T-helper 17 cell (primary cell): Measurements from ENCODE around the gene RAD51B. TPM values are rescaled to one million over a fixed set of nuclear protein-coding genes. Genes with fewer than 3 reads are reported as not detected.

Experiments
- ATAC-seq: fragments of 150-1000 bp; cut with Tn5 transposase; 2 replicates; pipeline ENCODE4 v1.10.0; 2021; ENCODE audit warnings: mild to moderate bottlenecking, moderate library complexity
- DNase-seq, 3 donors: peaks; one replicate each; pipeline versions ENCODE4 v3.0.0 to v3.0.0-alpha.2; 2020 to 2021
- H3K9me3 ChIP-seq: one replicate; pipeline ENCODE4 v1.7.0; 2013; ENCODE audit warnings: low read length, mild to moderate bottlenecking; ENCODE audit not compliant: control insufficient read depth, poor library complexity, severe bottlenecking
- H3K27ac Mint-ChIP-seq: one replicate; pipeline ENCODE4 v1.8.0; 2022; ENCODE audit warnings: mild to moderate bottlenecking, moderate library complexity, mixed read lengths
- H3K27me3 Mint-ChIP-seq: one replicate; pipeline ENCODE4 v1.8.0; 2022; ENCODE audit warnings: mixed read lengths
- H3K36me3 Mint-ChIP-seq: one replicate; pipeline ENCODE4 v1.8.0; 2022; ENCODE audit warnings: low read depth, mixed read lengths
- H3K4me1 Mint-ChIP-seq: one replicate; pipeline ENCODE4 v1.8.0; 2022; ENCODE audit warnings: mild to moderate bottlenecking, mixed read lengths
- H3K4me3 Mint-ChIP-seq: one replicate; pipeline ENCODE4 v1.8.0; 2022; ENCODE audit warnings: mild to moderate bottlenecking, moderate library complexity, mixed read lengths
- total RNA-seq, 4 donors: library from RNA in 2 of 4; stranded (reverse) in 2 of 4; gene quantifications; one replicate each; pipeline ENCODE4 v1.2.3 and lab custom pipeline; 2022 to 2026

The RAD51B gene
- total RNA-seq, 2 donors from 2014 or later, result 17.0 to 20.7 TPM

GRCh38 chr14:68327231-68327630 lies 507.7 kb downstream of the RAD51B start:
- H3K27me3 Mint-ChIP-seq, result no peaks in the 10 kb centered on the region
- ATAC-seq, result no peak
- no peak for DNase-seq

DNA sequence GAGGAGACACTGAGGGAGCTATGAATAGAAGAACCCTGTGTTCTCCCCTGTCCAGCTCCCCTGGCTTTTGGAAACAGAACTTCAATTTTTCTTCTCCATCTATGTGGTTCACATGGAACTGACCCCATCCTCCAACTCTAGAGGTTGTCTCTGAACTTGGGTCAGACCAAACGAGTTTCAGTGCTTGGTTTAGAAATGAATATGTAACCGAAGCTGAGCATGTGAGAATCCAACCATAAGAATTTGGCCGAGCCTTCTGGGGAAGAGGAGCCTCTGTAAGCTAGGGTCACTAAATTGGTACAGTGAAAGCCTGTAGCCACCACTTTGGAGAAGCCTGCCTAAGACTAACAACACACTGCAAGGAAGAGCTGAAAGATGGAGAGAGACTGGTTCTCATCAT lies 508.9 kb downstream of the RAD51B start:
- ATAC-seq, result no peak
- H3K27ac Mint-ChIP-seq, result peak overlapping the region; percentile 57

More at GRCh38 chr14:68327231-68327630, 507.7 kb downstream of the RAD51B start:
- no peaks in the 10 kb centered on the region for H3K9me3 ChIP-seq
- Mint-ChIP-seq H3K36me3 (no peaks in the 10 kb centered on the region), H3K4me1 (peaks cover 11% of the 10 kb centered on the region), H3K4me3 (no peak overlapping the region), H3K27ac (no peak overlapping the region)

GRCh38 chr14:68331426-68331825 lies 511.8 kb downstream of the RAD51B start:
- ATAC-seq (no peak), DNase-seq (no peak)
- no peaks in the 10 kb centered on the region for H3K36me3 Mint-ChIP-seq
- no peak overlapping the region for H3K27ac Mint-ChIP-seq
- H3K4me3 Mint-ChIP-seq, result no peak overlapping the region
- H3K4me1 Mint-ChIP-seq, result peaks cover 14% of the 10 kb centered on the region
- no peaks in the 10 kb centered on the region for H3K9me3 ChIP-seq
- no peaks in the 10 kb centered on the region for H3K27me3 Mint-ChIP-seq

More for the DNA sequence above, 508.9 kb downstream of the RAD51B start:
- Mint-ChIP-seq H3K27me3 (no peaks in the 10 kb centered on the region), H3K4me1 (peaks cover 14% of the 10 kb centered on the region), H3K4me3 (no peak overlapping the region), H3K36me3 (no peaks in the 10 kb centered on the region)
- H3K9me3 ChIP-seq, result no peaks in the 10 kb centered on the region
- DNase-seq, result no peak

GRCh38 chr14:68331991-68332390 lies 512.4 kb downstream of the RAD51B start:
- ATAC-seq (no peak), DNase-seq (no peak)
- no peaks in the 10 kb centered on the region for H3K36me3 Mint-ChIP-seq
- H3K27me3 Mint-ChIP-seq, result no peaks in the 10 kb centered on the region
- no peak overlapping the region for H3K4me3 Mint-ChIP-seq
- peaks cover 14% of the 10 kb centered on the region for H3K4me1 Mint-ChIP-seq
- no peak overlapping the region for H3K27ac Mint-ChIP-seq
- no peaks in the 10 kb centered on the region for H3K9me3 ChIP-seq

DNA sequence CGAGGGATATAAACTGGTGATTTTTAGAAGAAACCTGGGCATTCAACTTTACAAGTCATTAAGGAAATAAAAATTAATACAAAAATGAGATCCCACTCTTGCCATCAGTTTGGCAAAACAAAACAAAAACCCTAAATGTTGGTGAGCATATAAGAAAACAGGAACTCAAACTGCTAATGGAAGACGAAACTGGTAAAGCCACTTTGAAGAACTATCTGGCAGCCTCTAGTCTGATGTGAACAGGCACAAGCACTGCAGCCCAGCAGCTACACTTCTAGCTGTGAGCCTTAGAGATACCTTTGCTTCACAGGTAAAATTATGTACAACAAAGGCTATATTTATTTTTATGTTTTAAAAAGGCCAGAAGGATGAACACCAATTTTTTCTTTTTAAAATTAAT lies 513.7 kb downstream of the RAD51B start:
- ATAC-seq (no peak), DNase-seq (no peak)
- Mint-ChIP-seq H3K36me3 (no peaks in the 10 kb centered on the region), H3K4me1 (peaks cover 10% of the 10 kb centered on the region), H3K27ac (no peak overlapping the region), H3K27me3 (no peaks in the 10 kb centered on the region), H3K4me3 (no peak overlapping the region)
- no peaks in the 10 kb centered on the region for H3K9me3 ChIP-seq

- Mint-ChIP-seq H3K27me3 (no peaks in the 10 kb centered on the region), H3K36me3 (no peaks in the 10 kb centered on the region), H3K27ac (no peak overlapping the region), H3K4me3 (no peak overlapping the region), H3K4me1 (peaks cover 7% of the 10 kb centered on the region)
- ATAC-seq, result no peak
- H3K9me3 ChIP-seq, result no peaks in the 10 kb centered on the region
- no peak for DNase-seq
These were observed 515.7 kb downstream of the RAD51B start for GRCh38 chr14:68335312-68335711.

- no peaks in the 10 kb centered on the region for H3K36me3 Mint-ChIP-seq
- H3K4me3 Mint-ChIP-seq, result no peak overlapping the region
- peaks cover 7% of the 10 kb centered on the region for H3K4me1 Mint-ChIP-seq
- no peaks in the 10 kb centered on the region for H3K9me3 ChIP-seq
- DNase-seq, result no peak
- no peak for ATAC-seq
- no peaks in the 10 kb centered on the region for H3K27me3 Mint-ChIP-seq
- no peak overlapping the region for H3K27ac Mint-ChIP-seq
These were observed 516.6 kb downstream of the RAD51B start for GRCh38 chr14:68336165-68336564.

DNA sequence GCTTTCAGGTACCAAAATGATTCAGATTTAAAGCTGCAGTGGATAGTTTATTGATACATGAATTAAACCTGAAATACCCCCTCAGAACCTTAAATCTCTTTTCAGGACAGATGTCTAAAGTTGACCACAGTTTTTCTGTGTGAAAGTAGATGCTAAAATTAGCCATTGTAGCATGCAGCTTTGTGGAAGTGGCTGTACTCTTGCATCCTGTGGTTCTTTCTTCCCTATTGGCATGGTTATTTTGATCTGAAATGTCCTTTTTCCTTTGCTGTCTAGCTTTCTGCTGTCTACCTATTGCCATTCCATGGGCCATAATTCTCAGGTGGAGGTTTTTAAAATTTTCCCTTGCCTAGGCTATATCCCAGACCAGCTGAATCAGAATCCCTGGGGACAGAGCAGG lies 517.7 kb downstream of the RAD51B start:
- H3K27ac Mint-ChIP-seq, result peak overlapping the region; percentile 16
- ATAC-seq, result no peak
- no peaks in the 10 kb centered on the region for H3K27me3 Mint-ChIP-seq
- peaks cover 16% of the 10 kb centered on the region for H3K4me1 Mint-ChIP-seq
- H3K36me3 Mint-ChIP-seq, result no peaks in the 10 kb centered on the region
- no peaks in the 10 kb centered on the region for H3K9me3 ChIP-seq
- H3K4me3 Mint-ChIP-seq, result no peak overlapping the region
- DNase-seq, result no peak

DNA sequence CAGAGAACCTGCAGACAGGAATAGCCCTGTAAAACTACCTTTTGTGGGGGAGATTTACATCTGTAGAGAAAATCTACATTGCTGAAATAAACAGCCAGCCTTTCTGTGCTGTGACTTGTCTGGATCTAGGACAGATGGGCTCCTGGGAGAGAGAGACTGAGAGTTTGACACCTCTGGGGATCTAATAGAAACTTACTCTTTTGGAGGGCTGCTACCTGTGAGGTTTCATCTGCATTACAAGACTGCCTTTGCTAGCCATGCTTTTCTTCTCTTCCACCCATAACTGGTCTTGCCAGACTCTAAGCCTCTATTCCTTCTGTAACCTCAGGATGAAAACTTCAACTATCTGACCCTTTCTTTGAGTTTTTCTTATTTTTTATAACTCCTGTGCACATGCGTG lies 520.7 kb downstream of the RAD51B start:
- ATAC-seq (no peak), DNase-seq (no peak)
- Mint-ChIP-seq H3K4me1 (peaks cover 16% of the 10 kb centered on the region), H3K27me3 (no peaks in the 10 kb centered on the region), H3K4me3 (no peak overlapping the region), H3K27ac (peak overlapping the region; percentile 63), H3K36me3 (no peaks in the 10 kb centered on the region)
- no peaks in the 10 kb centered on the region for H3K9me3 ChIP-seq

- H3K27me3 Mint-ChIP-seq, result no peaks in the 10 kb centered on the region
- H3K27ac Mint-ChIP-seq, result peak overlapping the region; percentile 88
- H3K36me3 Mint-ChIP-seq, result no peaks in the 10 kb centered on the region
- no peak overlapping the region for H3K4me3 Mint-ChIP-seq
- ATAC-seq (no peak), DNase-seq (no peak)
- no peaks in the 10 kb centered on the region for H3K9me3 ChIP-seq
- H3K4me1 Mint-ChIP-seq, result peaks cover 14% of the 10 kb centered on the region
These were observed 522.0 kb downstream of the RAD51B start for GRCh38 chr14:68341411-68342212.

- ATAC-seq, result no peak
- Mint-ChIP-seq H3K27me3 (no peaks in the 10 kb centered on the region), H3K4me3 (no peak overlapping the region), H3K4me1 (peaks cover 14% of the 10 kb centered on the region), H3K27ac (peak overlapping the region; percentile 88), H3K36me3 (peaks cover 4% of the 10 kb centered on the region)
- DNase-seq, result no peak
- H3K9me3 ChIP-seq, result no peaks in the 10 kb centered on the region
These were observed 522.7 kb downstream of the RAD51B start for GRCh38 chr14:68342216-68342763.

DNA sequence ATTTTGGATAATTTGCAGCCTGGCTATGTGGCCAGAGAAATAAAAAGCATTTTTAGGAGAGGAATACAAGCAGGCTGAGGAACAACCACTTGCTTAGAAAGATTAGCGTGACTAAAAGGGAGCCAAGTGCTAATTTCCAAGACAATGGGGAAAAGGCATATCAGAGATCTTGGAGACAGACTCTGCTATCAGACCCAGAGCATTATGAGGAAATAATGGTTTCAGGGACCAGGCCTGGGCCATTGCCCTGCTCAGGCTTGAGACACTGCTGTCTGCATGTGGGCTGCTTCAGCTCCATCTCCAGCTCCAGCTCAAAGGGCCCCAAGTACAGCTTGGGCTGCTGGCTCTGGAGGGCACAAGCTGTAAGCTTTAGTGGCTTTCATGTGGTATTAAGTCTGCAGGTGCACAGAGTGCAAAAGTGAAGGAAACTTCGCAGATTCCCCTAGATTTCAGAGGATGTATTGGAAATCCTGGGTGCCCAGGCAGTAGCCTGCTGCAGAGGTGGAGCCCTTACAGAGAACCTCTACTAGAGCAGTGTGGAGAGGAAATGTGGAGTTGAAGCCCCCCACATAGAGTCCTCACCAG lies 524.0 kb downstream of the RAD51B start:
- Mint-ChIP-seq H3K4me3 (no peak overlapping the region), H3K27ac (no peak overlapping the region), H3K27me3 (no peaks in the 10 kb centered on the region), H3K36me3 (peaks cover 4% of the 10 kb centered on the region), H3K4me1 (peaks cover 14% of the 10 kb centered on the region)
- DNase-seq (no peak), ATAC-seq (no peak)
- H3K9me3 ChIP-seq, result no peaks in the 10 kb centered on the region

DNA sequence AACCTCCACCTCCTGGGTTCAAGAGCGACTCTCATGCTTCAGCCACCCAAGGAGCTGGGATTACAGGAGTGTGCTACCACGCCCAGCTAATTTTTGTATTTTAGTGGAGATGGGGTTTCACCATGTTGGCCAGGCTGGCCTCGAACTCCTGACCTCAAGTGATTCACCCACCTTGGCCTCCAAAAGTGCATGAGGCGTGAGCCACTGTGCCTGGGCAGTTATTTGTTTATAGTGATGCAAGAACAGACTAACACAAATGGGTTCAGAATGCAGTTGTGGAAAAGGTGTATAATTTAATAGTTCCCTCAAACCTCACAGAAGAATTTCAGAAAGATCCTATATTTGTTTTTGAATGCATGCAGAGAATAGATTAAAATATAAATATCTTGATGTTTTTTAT lies 526.2 kb downstream of the RAD51B start:
- Mint-ChIP-seq H3K4me3 (no peak overlapping the region), H3K27ac (no peak overlapping the region), H3K4me1 (peaks cover 14% of the 10 kb centered on the region), H3K36me3 (peaks cover 4% of the 10 kb centered on the region), H3K27me3 (no peaks in the 10 kb centered on the region)
- no peaks in the 10 kb centered on the region for H3K9me3 ChIP-seq
- no peak for ATAC-seq
- no peak for DNase-seq
